Mucosa of descending colon (tissue), 3 donors: ENCODE measurements around the gene DUSP5. TPM values are rescaled to one million over a fixed set of nuclear protein-coding genes. Genes with fewer than 3 reads are reported as not detected.

Source experiments
- ATAC-seq: fragments of 200-7000 bp; cut with Tn5 transposase; one replicate; pipeline ENCODE4 v1.9.1; 2020; ENCODE audit warnings: mild to moderate bottlenecking, moderate library complexity
- DNase-seq, 3 donors: peaks; one replicate each; pipeline ENCODE4 v3.0.0-alpha.2; 2020
- H3K36me3 ChIP-seq: fragments of 200-600 bp; one replicate; pipeline ENCODE4 v1.8.0; 2021; ENCODE audit warnings: low read depth, mild to moderate bottlenecking
- H3K4me1 ChIP-seq: fragments of 200-600 bp; one replicate; pipeline ENCODE4 v1.8.0; 2021; ENCODE audit warnings: low read depth, mild to moderate bottlenecking
- H3K4me3 ChIP-seq: fragments of 200-600 bp; one replicate; pipeline ENCODE4 v1.8.0; 2021; ENCODE audit warnings: mild to moderate bottlenecking
- H3K9me3 ChIP-seq: fragments of 200-600 bp; one replicate; pipeline ENCODE4 v1.8.0; 2021; ENCODE audit warnings: mild to moderate bottlenecking
- intact Hi-C, 2 donors: fragments of 100-400 bp; cut with DNase I in 1 of 2; cut with micrococcal nuclease in 1 of 2; formaldehyde crosslinking; loops; one replicate each; pipeline versions ENCODE4 v1.11.0 to v1.11.1; 2022; cut with DNase I, micrococcal nuclease
- total RNA-seq, 3 donors: library from RNA; stranded (reverse); fragmentation: NEBNext Ultra II Directional in 2 of 3; extraction: Animal tissue kit (Norgen Biotek cat#: 25700) in 2 of 3; gene quantifications; one replicate each; pipeline versions ENCODE4 v1.2.1 to v1.2.4, GENCODE V29; 2021 to 2023
- TF ChIP-seq, protein P1 (sequence below): fragments of 200-600 bp; IDR thresholded peaks from one replicate; pipeline ENCODE4 v1.8.0; 2022; ENCODE audit warnings: antibody characterized with exemption, mild to moderate bottlenecking
- donor health status: DM: no; HTN: no; CAD: no; lungs with moderate emphysema.
- donor health status: DM: no; HTN: no; CAD: no.
- donor health status: DM: no; HTN: yes; CAD: no.

The DUSP5 gene
- total RNA-seq, 3 donors from 2014 or later = 21.5 to 40.1 (median 23.9) TPM

DNA sequence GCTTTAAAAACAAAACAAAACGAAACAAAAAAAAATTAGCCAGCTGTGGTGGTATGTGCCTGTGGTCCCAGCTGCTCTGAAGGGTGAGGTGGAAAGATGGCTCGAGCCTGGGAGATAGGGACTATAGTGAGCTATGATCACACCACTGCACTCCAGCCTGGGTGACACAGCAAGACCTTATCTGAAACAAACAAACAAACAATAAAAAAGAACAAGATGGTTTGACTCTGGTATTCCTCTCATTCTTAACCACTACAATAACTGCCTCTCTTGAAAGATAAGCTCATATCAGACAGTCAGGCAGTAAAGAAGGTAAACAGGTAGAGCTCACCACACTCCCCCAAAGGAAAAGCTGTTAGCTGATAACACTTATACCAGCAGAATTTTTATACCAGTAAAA lies 14.1 kb upstream of the DUSP5 start:
- Histone ChIP-seq H3K4me1 (peaks cover 3% of the 10 kb centered on the region), H3K4me3 (no peak overlapping the region), H3K9me3 (no peaks in the 10 kb centered on the region), H3K36me3 (no peaks in the 10 kb centered on the region)
- no peak for DNase-seq
- intact Hi-C loops = no loop called here
- ATAC-seq = peak; percentile 91
- TF ChIP-seq, protein P1, sequence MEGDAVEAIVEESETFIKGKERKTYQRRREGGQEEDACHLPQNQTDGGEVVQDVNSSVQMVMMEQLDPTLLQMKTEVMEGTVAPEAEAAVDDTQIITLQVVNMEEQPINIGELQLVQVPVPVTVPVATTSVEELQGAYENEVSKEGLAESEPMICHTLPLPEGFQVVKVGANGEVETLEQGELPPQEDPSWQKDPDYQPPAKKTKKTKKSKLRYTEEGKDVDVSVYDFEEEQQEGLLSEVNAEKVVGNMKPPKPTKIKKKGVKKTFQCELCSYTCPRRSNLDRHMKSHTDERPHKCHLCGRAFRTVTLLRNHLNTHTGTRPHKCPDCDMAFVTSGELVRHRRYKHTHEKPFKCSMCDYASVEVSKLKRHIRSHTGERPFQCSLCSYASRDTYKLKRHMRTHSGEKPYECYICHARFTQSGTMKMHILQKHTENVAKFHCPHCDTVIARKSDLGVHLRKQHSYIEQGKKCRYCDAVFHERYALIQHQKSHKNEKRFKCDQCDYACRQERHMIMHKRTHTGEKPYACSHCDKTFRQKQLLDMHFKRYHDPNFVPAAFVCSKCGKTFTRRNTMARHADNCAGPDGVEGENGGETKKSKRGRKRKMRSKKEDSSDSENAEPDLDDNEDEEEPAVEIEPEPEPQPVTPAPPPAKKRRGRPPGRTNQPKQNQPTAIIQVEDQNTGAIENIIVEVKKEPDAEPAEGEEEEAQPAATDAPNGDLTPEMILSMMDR = no peak

DNA sequence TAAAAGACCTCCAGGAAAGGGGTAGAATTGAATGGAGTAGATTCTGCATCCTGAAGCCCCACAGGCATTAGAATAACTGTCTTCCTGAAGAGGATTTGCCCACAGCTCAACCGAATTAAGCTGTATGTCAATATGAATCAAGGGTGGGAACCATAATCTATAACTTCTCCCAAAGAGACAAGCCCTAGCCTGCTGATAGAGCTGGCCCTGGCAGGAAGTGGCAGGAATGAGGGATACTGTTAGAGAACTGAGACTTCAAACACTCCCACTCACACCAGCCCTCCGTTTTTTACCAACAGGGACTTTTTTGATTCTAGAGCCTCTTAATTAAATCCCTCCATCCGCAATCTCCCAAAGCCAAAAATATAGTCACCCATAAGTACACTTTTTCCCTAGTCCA lies 12.2 kb upstream of the DUSP5 start:
- no peak for ATAC-seq
- H3K9me3 ChIP-seq = no peaks in the 10 kb centered on the region
- intact Hi-C loops = no loop called here
- TF ChIP-seq, protein P1 = no peak
- DNase-seq = no peak
- H3K4me3 ChIP-seq = no peak overlapping the region
- H3K4me1 ChIP-seq = peaks cover 3% of the 10 kb centered on the region
- no peaks in the 10 kb centered on the region for H3K36me3 ChIP-seq

GRCh38 chr10:110486680-110487410 lies 10.9 kb upstream of the DUSP5 start:
- DNase-seq = no peak
- Histone ChIP-seq H3K4me1 (peaks cover 3% of the 10 kb centered on the region), H3K4me3 (no peak overlapping the region), H3K36me3 (no peaks in the 10 kb centered on the region), H3K9me3 (no peaks in the 10 kb centered on the region)
- no peak for ATAC-seq
- intact Hi-C loops = no loop called here
- TF ChIP-seq, protein P1 = no peak

DNA sequence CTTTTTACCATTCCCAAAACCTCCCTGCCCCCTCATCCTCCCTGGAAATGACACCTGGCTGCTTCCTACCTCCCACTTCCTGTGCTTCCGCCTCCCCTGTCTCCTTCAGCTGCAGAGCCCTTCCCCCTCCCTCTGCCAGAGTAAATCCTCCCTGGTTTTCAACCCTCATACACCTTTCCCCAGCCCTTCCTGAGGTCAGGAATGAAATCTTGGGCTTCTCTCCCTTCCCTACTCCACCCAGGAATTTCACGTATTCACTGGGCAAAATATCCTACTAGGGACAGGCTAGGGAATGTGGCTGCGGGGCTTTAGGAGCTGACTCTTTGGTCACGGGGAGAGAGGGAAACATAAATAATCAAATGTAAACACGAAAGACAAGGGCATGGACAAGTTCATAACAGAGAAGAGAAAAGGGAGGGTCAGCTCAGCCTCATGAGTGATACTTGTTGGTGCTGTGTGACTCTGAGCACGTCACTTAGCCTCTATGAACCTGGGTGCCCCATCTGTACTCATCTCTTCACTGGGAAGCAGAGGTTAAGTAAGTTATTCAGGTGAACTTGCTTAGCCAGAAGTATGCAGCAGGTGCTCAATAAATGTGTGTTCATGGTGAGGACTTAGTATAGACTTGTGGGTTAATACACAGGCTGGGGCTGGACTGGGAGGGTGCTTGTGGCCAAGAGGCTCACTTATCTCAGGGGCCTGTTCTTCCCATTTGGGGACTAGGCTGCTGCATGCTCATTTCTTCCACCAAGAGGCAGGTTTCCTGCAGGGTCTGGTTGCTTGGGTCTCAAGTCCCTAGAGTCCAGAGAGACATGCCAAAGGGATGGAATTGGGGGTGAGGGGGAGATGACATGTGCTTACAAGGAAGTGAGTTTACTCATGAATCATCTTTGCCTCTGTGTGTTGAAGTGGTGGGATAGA lies 10.0 kb upstream of the DUSP5 start:
- Histone ChIP-seq H3K9me3 (no peaks in the 10 kb centered on the region), H3K4me3 (no peak overlapping the region), H3K4me1 (peaks cover 3% of the 10 kb centered on the region), H3K36me3 (no peaks in the 10 kb centered on the region)
- DNase-seq = no peak
- ATAC-seq = no peak
- TF ChIP-seq, protein P1 = no peak
- intact Hi-C loops = no loop called here

DNA sequence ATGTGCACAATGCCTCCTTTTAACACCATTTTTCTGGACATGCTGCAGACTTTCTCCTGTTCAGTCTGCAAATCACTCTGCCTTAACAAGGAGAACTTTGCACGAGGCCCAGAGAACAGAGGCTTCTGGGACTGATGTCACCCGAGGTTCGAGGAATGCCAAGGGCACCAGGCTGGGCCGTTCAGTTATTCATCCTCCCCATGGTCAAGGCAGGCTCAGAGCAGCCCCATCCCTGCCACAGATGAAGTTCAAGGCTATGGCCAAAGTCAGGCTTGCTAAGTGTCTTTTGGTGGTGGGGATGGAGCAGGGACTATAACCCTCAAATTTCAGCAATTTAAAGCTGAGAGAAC lies 9.4 kb upstream of the DUSP5 start:
- peaks cover 3% of the 10 kb centered on the region for H3K4me1 ChIP-seq
- TF ChIP-seq, protein P1 = no peak
- intact Hi-C loops = no loop called here
- H3K4me3 ChIP-seq = no peak overlapping the region
- H3K9me3 ChIP-seq = no peaks in the 10 kb centered on the region
- DNase-seq (no peak), ATAC-seq (no peak)
- H3K36me3 ChIP-seq = no peaks in the 10 kb centered on the region
